DND-41 (cell line): ENCODE measurements around the gene ERICH3.

Source experiments
- EZH2 ChIP-seq: IDR thresholded peaks from 3 replicates; pipeline ENCODE4 v1.6.1; 2012; ENCODE audit warnings: borderline replicate concordance, low read depth, mild to moderate bottlenecking, moderate library complexity, low read length, inconsistent platforms; ENCODE audit not compliant: severe bottlenecking
- TF ChIP-seq, protein P1 (sequence below): IDR thresholded peaks from 2 replicates; pipeline ENCODE4 v1.5.1; 2012; ENCODE audit warnings: borderline replicate concordance, low read length, moderate library complexity, mild to moderate bottlenecking; ENCODE audit not compliant: poor library complexity, severe bottlenecking; ENCODE audit errors: extremely low read depth

DNA sequence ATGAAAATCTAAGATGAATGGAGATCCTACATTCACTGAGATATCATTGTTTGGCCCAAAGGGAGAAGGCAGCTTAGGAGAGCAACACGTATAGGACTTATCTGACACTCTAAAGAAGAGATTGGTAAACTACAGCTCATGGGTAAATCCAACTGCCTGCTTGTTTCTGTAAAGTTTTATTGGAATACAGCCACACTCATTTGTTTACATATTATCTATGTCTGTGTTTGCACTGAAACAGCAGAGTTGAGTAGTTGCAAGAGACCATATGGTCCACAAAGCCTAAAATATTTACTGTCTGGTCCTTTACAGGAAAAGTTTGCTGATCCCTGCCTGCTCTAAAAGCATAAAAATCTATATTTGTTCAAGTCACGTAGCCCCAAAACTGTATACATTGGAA lies 146.9 kb downstream of the ERICH3 start:
- TF ChIP-seq, protein P1, sequence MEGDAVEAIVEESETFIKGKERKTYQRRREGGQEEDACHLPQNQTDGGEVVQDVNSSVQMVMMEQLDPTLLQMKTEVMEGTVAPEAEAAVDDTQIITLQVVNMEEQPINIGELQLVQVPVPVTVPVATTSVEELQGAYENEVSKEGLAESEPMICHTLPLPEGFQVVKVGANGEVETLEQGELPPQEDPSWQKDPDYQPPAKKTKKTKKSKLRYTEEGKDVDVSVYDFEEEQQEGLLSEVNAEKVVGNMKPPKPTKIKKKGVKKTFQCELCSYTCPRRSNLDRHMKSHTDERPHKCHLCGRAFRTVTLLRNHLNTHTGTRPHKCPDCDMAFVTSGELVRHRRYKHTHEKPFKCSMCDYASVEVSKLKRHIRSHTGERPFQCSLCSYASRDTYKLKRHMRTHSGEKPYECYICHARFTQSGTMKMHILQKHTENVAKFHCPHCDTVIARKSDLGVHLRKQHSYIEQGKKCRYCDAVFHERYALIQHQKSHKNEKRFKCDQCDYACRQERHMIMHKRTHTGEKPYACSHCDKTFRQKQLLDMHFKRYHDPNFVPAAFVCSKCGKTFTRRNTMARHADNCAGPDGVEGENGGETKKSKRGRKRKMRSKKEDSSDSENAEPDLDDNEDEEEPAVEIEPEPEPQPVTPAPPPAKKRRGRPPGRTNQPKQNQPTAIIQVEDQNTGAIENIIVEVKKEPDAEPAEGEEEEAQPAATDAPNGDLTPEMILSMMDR = no peak
- TF ChIP-seq EZH2 = no peak
